WTC11 (cell line): Measurements from ENCODE around the gene ADA.

Experiments
- FOXJ3 ChIP-seq: sonication (generic); formaldehyde crosslinking; IDR thresholded peaks from 2 replicates; pipeline ENCODE4 v1.9.0; 2021; ENCODE audit warnings: missing genetic modification reagents, mild to moderate bottlenecking, borderline replicate concordance
- JUN ChIP-seq: sonication (generic); formaldehyde crosslinking; IDR thresholded peaks from 2 replicates; pipeline ENCODE4 v1.8.0; 2023; ENCODE audit warnings: mild to moderate bottlenecking, missing genetic modification reagents
- NFYB ChIP-seq: sonication (generic); formaldehyde crosslinking; conservative IDR thresholded peaks from 2 replicates; pipeline ENCODE4 v1.8.0; 2022; ENCODE audit warnings: low read depth, missing genetic modification reagents
- USF2 ChIP-seq: sonication (generic); formaldehyde crosslinking; IDR thresholded peaks from 2 replicates; pipeline ENCODE4 v1.8.1; 2023; ENCODE audit warnings: mild to moderate bottlenecking, missing genetic modification reagents, moderate library complexity
- ZNF121 ChIP-seq: sonication (generic); formaldehyde crosslinking; IDR thresholded peaks from 2 replicates; pipeline ENCODE4 v1.8.0; 2023; ENCODE audit warnings: missing genetic modification reagents
- TF ChIP-seq, protein P1 (sequence below): fragments of 200-600 bp; IDR thresholded peaks from 2 replicates; pipeline ENCODE4 v1.8.0; 2022; ENCODE audit warnings: antibody characterized with exemption
- TF ChIP-seq, protein P2 (sequence below): sonication (generic); formaldehyde crosslinking; IDR thresholded peaks from 2 replicates; pipeline ENCODE4 v1.8.1; 2022; ENCODE audit warnings: mild to moderate bottlenecking, missing genetic modification reagents, moderate library complexity, borderline replicate concordance

- TF ChIP-seq, protein P1, sequence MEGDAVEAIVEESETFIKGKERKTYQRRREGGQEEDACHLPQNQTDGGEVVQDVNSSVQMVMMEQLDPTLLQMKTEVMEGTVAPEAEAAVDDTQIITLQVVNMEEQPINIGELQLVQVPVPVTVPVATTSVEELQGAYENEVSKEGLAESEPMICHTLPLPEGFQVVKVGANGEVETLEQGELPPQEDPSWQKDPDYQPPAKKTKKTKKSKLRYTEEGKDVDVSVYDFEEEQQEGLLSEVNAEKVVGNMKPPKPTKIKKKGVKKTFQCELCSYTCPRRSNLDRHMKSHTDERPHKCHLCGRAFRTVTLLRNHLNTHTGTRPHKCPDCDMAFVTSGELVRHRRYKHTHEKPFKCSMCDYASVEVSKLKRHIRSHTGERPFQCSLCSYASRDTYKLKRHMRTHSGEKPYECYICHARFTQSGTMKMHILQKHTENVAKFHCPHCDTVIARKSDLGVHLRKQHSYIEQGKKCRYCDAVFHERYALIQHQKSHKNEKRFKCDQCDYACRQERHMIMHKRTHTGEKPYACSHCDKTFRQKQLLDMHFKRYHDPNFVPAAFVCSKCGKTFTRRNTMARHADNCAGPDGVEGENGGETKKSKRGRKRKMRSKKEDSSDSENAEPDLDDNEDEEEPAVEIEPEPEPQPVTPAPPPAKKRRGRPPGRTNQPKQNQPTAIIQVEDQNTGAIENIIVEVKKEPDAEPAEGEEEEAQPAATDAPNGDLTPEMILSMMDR, result no peak
- TF ChIP-seq JUN (no peak), ZNF121 (CRISPR knock-in tag) (no peak), FOXJ3 (CRISPR knock-in tag) (no peak), NFYB (no peak), USF2 (CRISPR knock-in tag) (no peak)
- TF ChIP-seq, protein P2, sequence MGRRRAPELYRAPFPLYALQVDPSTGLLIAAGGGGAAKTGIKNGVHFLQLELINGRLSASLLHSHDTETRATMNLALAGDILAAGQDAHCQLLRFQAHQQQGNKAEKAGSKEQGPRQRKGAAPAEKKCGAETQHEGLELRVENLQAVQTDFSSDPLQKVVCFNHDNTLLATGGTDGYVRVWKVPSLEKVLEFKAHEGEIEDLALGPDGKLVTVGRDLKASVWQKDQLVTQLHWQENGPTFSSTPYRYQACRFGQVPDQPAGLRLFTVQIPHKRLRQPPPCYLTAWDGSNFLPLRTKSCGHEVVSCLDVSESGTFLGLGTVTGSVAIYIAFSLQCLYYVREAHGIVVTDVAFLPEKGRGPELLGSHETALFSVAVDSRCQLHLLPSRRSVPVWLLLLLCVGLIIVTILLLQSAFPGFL, result no peak
Measured at GRCh38 chr20:44694159-44694558, 42.7 kb upstream of the ADA start.
